Suprapubic skin (tissue), 4 donors: ENCODE results near the gene SPCS1. TPM values are rescaled to one million over a fixed set of nuclear protein-coding genes. Genes with fewer than 3 reads are reported as not detected.
"Not testable (repeated sequence)": the region's sequence is repeated elsewhere in the genome, so short reads cannot be mapped to it uniquely, and the experiment has no call there.

Experiments used
- DNase-seq, 2 donors: peaks; one replicate each; pipeline ENCODE4 v3.0.0-alpha.2; 2019; ENCODE audit warnings: low spot score in 2 of 2
- H3K27ac ChIP-seq: fragments of 200-600 bp; sonication (generic); one replicate; pipeline ENCODE4 v1.5.1; 2019
- H3K27me3 ChIP-seq: fragments of 200-600 bp; sonication (generic); one replicate; pipeline ENCODE4 v1.5.1; 2019
- H3K36me3 ChIP-seq: fragments of 200-600 bp; sonication (generic); one replicate; pipeline ENCODE4 v1.5.1; 2019
- H3K4me1 ChIP-seq: fragments of 200-600 bp; sonication (generic); one replicate; pipeline ENCODE4 v1.5.1; 2019
- H3K4me3 ChIP-seq: fragments of 200-600 bp; sonication (generic); one replicate; pipeline ENCODE4 v1.5.1; 2019; ENCODE audit warnings: mild to moderate bottlenecking
- H3K9me3 ChIP-seq: fragments of 200-600 bp; sonication (generic); one replicate; pipeline ENCODE4 v1.5.1; 2019
- EP300 ChIP-seq: sonication (generic); formaldehyde crosslinking; IDR thresholded peaks from one replicate; pipeline ENCODE4 v1.6.1; 2017; ENCODE audit warnings: antibody characterized with exemption
- POLR2A ChIP-seq, 2 donors: fragments of 450-650 bp; IDR thresholded peaks; one replicate each; pipeline ENCODE4 v1.6.1; 2017; ENCODE audit warnings: antibody characterized with exemption in 2 of 2, mild to moderate bottlenecking in 2 of 2, moderate library complexity in 2 of 2
- POLR2AphosphoS5 ChIP-seq, 3 donors: sonication (generic); formaldehyde crosslinking; IDR thresholded peaks; one replicate each; pipeline ENCODE4 v1.6.1; 2017; ENCODE audit warnings: antibody characterized with exemption in 3 of 3
- WGBS: methylation state at CpG from one replicate; pipeline ENCODE4 v1.1.5; 2018; 5-methylcytosine and 5-hydroxymethylcytosine counted together
- total RNA-seq, 4 donors: library from RNA; depleted of rRNA; stranded (reverse); fragments of >200 nt; gene quantifications; one replicate each; pipeline ENCODE4 v1.1.0, GENCODE V29; 2016
- TF ChIP-seq, protein P1 (sequence below), 2 donors: fragments of 200-600 bp in 1 of 2; fragments of 450-650 bp in 1 of 2; sonication (generic) in 1 of 2; IDR thresholded peaks; one replicate each; pipeline ENCODE4 v1.5.1; 2016 to 2019; ENCODE audit warnings: antibody characterized with exemption in 2 of 2, mild to moderate bottlenecking in 1 of 2, moderate library complexity in 1 of 2

Gene SPCS1
- total RNA-seq, 4 donors from 2014 or later: 79.5 to 147 (median 104) TPM

- Histone ChIP-seq H3K4me1 (no peaks in the 10 kb centered on the region), H3K36me3 (peaks cover 12% of the 10 kb centered on the region), H3K4me3 (no peak overlapping the region), H3K27me3 (no peaks in the 10 kb centered on the region), H3K9me3 (no peaks in the 10 kb centered on the region), H3K27ac (no peak overlapping the region)
- no peak for DNase-seq
- 90% methylated on average over 7 of the region's 7 CpGs for WGBS
- TF ChIP-seq EP300: no peak
- no peak for TF ChIP-seq POLR2AphosphoS5 (IDR thresholded peaks at IDR 0.05)
Measured at GRCh38 chr3:52722491-52722890, 16.6 kb downstream of the SPCS1 start.

GRCh38 chr3:52723935-52724334 lies 18.0 kb downstream of the SPCS1 start:
- Histone ChIP-seq H3K36me3 (peaks cover 17% of the 10 kb centered on the region), H3K27me3 (no peaks in the 10 kb centered on the region), H3K4me3 (no peak overlapping the region), H3K4me1 (no peaks in the 10 kb centered on the region), H3K27ac (no peak overlapping the region), H3K9me3 (peaks cover 5% of the 10 kb centered on the region)
- TF ChIP-seq EP300: no peak
- TF ChIP-seq, protein P1, sequence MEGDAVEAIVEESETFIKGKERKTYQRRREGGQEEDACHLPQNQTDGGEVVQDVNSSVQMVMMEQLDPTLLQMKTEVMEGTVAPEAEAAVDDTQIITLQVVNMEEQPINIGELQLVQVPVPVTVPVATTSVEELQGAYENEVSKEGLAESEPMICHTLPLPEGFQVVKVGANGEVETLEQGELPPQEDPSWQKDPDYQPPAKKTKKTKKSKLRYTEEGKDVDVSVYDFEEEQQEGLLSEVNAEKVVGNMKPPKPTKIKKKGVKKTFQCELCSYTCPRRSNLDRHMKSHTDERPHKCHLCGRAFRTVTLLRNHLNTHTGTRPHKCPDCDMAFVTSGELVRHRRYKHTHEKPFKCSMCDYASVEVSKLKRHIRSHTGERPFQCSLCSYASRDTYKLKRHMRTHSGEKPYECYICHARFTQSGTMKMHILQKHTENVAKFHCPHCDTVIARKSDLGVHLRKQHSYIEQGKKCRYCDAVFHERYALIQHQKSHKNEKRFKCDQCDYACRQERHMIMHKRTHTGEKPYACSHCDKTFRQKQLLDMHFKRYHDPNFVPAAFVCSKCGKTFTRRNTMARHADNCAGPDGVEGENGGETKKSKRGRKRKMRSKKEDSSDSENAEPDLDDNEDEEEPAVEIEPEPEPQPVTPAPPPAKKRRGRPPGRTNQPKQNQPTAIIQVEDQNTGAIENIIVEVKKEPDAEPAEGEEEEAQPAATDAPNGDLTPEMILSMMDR (IDR thresholded peaks at IDR 0.05): no peak
- no peak for TF ChIP-seq POLR2A (IDR thresholded peaks at IDR 0.05)
- no peak for TF ChIP-seq POLR2AphosphoS5 (IDR thresholded peaks at IDR 0.05)
- WGBS: 94% methylated on average over 5 of the region's 5 CpGs
- no peak for DNase-seq

GRCh38 chr3:52724511-52724910 lies 18.6 kb downstream of the SPCS1 start:
- TF ChIP-seq, protein P1 (IDR thresholded peaks at IDR 0.05): no peak
- TF ChIP-seq EP300 (no peak), POLR2AphosphoS5 (IDR thresholded peaks at IDR 0.05) (no peak), POLR2A (IDR thresholded peaks at IDR 0.05) (no peak)
- H3K36me3 ChIP-seq: peaks cover 18% of the 10 kb centered on the region
- no peaks in the 10 kb centered on the region for H3K27me3 ChIP-seq

GRCh38 chr3:52728753-52729152 lies 22.8 kb downstream of the SPCS1 start:
- 69% methylated on average over 3 of the region's 3 CpGs for WGBS

More at GRCh38 chr3:52724511-52724910, 18.6 kb downstream of the SPCS1 start:
- 97% methylated on average over 1 of the region's 1 CpG for WGBS
- no peak for DNase-seq
- H3K4me3 ChIP-seq: no peak overlapping the region
- H3K9me3 ChIP-seq: peaks cover 5% of the 10 kb centered on the region
- no peak overlapping the region for H3K27ac ChIP-seq
- H3K4me1 ChIP-seq: no peaks in the 10 kb centered on the region

GRCh38 chr3:52730681-52731080 lies 24.8 kb downstream of the SPCS1 start:
- Histone ChIP-seq H3K36me3 (peaks cover 70% of the 10 kb centered on the region), H3K4me1 (no peaks in the 10 kb centered on the region), H3K4me3 (no peak overlapping the region), H3K27me3 (no peaks in the 10 kb centered on the region), H3K9me3 (peaks cover 5% of the 10 kb centered on the region), H3K27ac (no peak overlapping the region)
- no peak for TF ChIP-seq POLR2A (IDR thresholded peaks at IDR 0.05)
- TF ChIP-seq, protein P1 (IDR thresholded peaks at IDR 0.05): no peak
- TF ChIP-seq POLR2AphosphoS5 (IDR thresholded peaks at IDR 0.05): no peak
- TF ChIP-seq EP300: no peak
- DNase-seq: no peak

More at GRCh38 chr3:52728753-52729152, 22.8 kb downstream of the SPCS1 start:
- not testable (repeated sequence) for DNase-seq, H3K4me3 ChIP-seq, H3K27ac ChIP-seq, H3K4me1 ChIP-seq, H3K9me3 ChIP-seq, H3K27me3 ChIP-seq
- peaks cover 53% of the 10 kb centered on the region for H3K36me3 ChIP-seq

- WGBS: 95% methylated on average over 14 of the region's 14 CpGs
- Histone ChIP-seq H3K4me1 (no peaks in the 10 kb centered on the region), H3K27ac (no peak overlapping the region), H3K27me3 (no peaks in the 10 kb centered on the region), H3K9me3 (peaks cover 5% of the 10 kb centered on the region), H3K4me3 (no peak overlapping the region), H3K36me3 (peaks cover 79% of the 10 kb centered on the region)
- no peak for DNase-seq
- no peak for TF ChIP-seq EP300
Measured at GRCh38 chr3:52731590-52731989, 25.7 kb downstream of the SPCS1 start.

DNA sequence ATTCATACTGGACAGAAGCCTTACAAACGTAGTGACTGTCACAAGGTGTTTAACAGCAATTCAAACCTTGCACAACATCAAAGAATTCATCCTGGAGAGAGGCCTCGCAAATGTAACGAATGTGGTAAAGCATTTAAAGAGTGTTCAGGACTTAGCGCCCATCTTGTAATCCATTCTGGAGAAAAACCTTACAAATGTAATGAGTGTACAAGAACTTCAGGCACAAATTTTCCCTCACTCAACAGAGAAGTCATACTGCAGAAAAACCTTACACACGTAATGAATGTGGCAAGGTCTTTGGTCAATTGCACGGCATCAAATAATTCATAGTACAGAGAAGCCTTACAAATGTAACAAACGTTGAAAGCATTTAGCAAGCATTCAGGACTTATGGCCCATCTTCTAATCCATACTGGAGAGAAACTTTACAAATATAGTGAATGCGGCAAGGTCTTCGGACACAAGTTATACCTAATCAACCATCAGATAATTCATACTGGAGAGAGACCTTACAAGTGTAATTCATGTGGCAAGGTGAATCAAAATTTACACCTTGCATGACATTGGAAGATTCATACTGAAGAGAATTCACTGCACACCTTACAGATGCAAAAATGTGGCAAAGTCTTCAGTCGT lies 27.5 kb downstream of the SPCS1 start:
- H3K27me3 ChIP-seq: no peaks in the 10 kb centered on the region
- DNase-seq: no peak
- H3K9me3 ChIP-seq: peaks cover 5% of the 10 kb centered on the region
- peaks cover 90% of the 10 kb centered on the region for H3K36me3 ChIP-seq
- TF ChIP-seq, protein P1 (IDR thresholded peaks at IDR 0.05): no peak
- TF ChIP-seq EP300: no peak
- no peak for TF ChIP-seq POLR2A (IDR thresholded peaks at IDR 0.05)
- TF ChIP-seq POLR2AphosphoS5 (IDR thresholded peaks at IDR 0.05): no peak
- WGBS: 98% methylated on average over 10 of the region's 10 CpGs
- H3K27ac ChIP-seq: no peak overlapping the region
- H3K4me3 ChIP-seq: no peak overlapping the region
- H3K4me1 ChIP-seq: no peaks in the 10 kb centered on the region
